Karpas-422 (cell line): Measurements from ENCODE around the gene ENOX1. TPM values are rescaled to one million over a fixed set of nuclear protein-coding genes. Genes with fewer than 3 reads are reported as not detected.

Experiments used
- DNase-seq: peaks from one replicate; pipeline ENCODE4 v3.0.0-alpha.2; 2015
- H2AFZ ChIP-seq: fragments of 200-600 bp; sonication (generic); 2 replicates; pipeline ENCODE4 v1.6.1; 2014; ENCODE audit warnings: antibody characterized with exemption, low read length, mixed read lengths
- H3K27ac ChIP-seq: fragments of 200-600 bp; sonication (generic); 2 replicates; pipeline ENCODE4 v1.5.1; 2014; ENCODE audit warnings: mild to moderate bottlenecking, low read length, moderate library complexity
- H3K27me3 ChIP-seq: fragments of 200-600 bp; sonication (generic); 2 replicates; pipeline ENCODE4 v1.6.1; 2014; ENCODE audit warnings: low read length, mixed read lengths
- H3K36me3 ChIP-seq: fragments of 200-600 bp; sonication (generic); 2 replicates; pipeline ENCODE4 v1.6.1; 2014; ENCODE audit warnings: low read length, mixed read lengths; ENCODE audit not compliant: insufficient read depth
- H3K4me1 ChIP-seq: fragments of 200-600 bp; sonication (generic); 2 replicates; pipeline ENCODE4 v1.6.1; 2014; ENCODE audit warnings: mild to moderate bottlenecking, low read length, mixed read lengths
- H3K4me2 ChIP-seq: fragments of 200-600 bp; sonication (generic); 2 replicates; pipeline ENCODE4 v1.6.1; 2014; ENCODE audit warnings: low read length, low read depth, mild to moderate bottlenecking; ENCODE audit not compliant: poor library complexity, severe bottlenecking
- H3K4me3 ChIP-seq: fragments of 200-600 bp; sonication (generic); 2 replicates; pipeline ENCODE4 v1.5.1; 2014; ENCODE audit warnings: mild to moderate bottlenecking, antibody characterized with exemption, low read length, mixed read lengths
- H3K79me2 ChIP-seq: fragments of 200-600 bp; sonication (generic); 2 replicates; pipeline ENCODE4 v1.6.1; 2014; ENCODE audit warnings: mild to moderate bottlenecking, low read length, mixed read lengths
- H3K9ac ChIP-seq: fragments of 200-600 bp; sonication (generic); 2 replicates; pipeline ENCODE4 v1.6.0; 2014; ENCODE audit warnings: low read length
- H3K9me2 ChIP-seq: fragments of 200-600 bp; sonication (generic), shearing (Covaris generic); replicated peaks from 2 replicates; pipeline ENCODE4 v1.6.0; 2014; ENCODE audit warnings: mild to moderate bottlenecking, low read length, moderate library complexity; ENCODE audit not compliant: insufficient read depth
- H3K9me3 ChIP-seq: fragments of 300-700, 200-600 bp; sonication (generic); 2 replicates; pipeline ENCODE4 v1.6.1; 2014; ENCODE audit warnings: low read length, mixed read lengths
- H4K20me1 ChIP-seq: fragments of 200-600 bp; sonication (generic); 2 replicates; pipeline ENCODE4 v1.6.1; 2014; ENCODE audit warnings: mild to moderate bottlenecking, antibody characterized with exemption, low read length, low read depth; ENCODE audit not compliant: insufficient read depth
- total RNA-seq: library from RNA; depleted of rRNA; stranded (reverse); fragments of >200 nt; shearing (Covaris generic); gene quantifications from 2 replicates; pipeline ENCODE4 v1.2.3, GENCODE V29; 2014; ENCODE audit warnings: low replicate concordance

ENOX1 gene
- total RNA-seq, 1 experiment from 2014 or later: not detected

DNA sequence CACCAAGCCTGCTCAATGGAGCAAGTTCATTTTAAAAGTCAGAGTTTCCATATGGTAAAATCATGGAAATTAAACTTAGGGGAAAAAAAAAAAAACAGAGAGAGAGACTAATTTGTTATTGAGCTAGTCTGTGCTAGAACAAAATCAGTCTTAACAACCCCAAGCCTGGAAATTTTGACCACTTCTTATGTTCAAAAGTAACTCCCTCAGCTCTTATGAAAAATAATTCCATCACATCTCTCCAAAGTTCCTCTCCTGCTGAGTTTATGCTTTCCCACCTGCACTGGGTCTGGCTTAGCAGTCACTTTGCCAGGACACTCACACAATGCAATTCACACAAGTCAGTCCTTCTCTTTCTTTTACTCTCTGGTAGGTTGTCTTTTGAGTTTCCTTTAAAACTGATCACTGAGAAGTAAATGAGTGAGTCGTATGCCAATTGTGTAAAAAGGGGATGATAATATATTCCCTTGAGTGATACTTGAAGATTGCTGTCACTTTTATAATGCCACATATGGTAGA lies 92.6 kb downstream of the ENOX1 start:
- Histone ChIP-seq H3K9me2 (no peaks in the 10 kb centered on the region), H4K20me1 (no peaks in the 10 kb centered on the region), H3K36me3 (no peaks in the 10 kb centered on the region), H3K4me1 (no peaks in the 10 kb centered on the region), H3K79me2 (no peaks in the 10 kb centered on the region), H3K9me3 (no peaks in the 10 kb centered on the region), H2AFZ (no peak overlapping the region), H3K27ac (no peak overlapping the region), H3K4me2 (no peak overlapping the region), H3K27me3 (no peaks in the 10 kb centered on the region), H3K9ac (no peak overlapping the region), H3K4me3 (no peak overlapping the region)
- no peak for DNase-seq

- H4K20me1 ChIP-seq: no peaks in the 10 kb centered on the region
- H3K4me1 ChIP-seq: no peaks in the 10 kb centered on the region
- H3K4me3 ChIP-seq: no peak overlapping the region
- no peaks in the 10 kb centered on the region for H3K79me2 ChIP-seq
- H3K36me3 ChIP-seq: no peaks in the 10 kb centered on the region
- no peaks in the 10 kb centered on the region for H3K9me3 ChIP-seq
- H3K27me3 ChIP-seq: no peaks in the 10 kb centered on the region
- no peak for DNase-seq
- H3K27ac ChIP-seq: no peak overlapping the region
- H3K9me2 ChIP-seq: no peaks in the 10 kb centered on the region
- no peak overlapping the region for H3K9ac ChIP-seq
- no peak overlapping the region for H3K4me2 ChIP-seq
- H2AFZ ChIP-seq: no peak overlapping the region
Measured at GRCh38 chr13:43693639-43694038, 93.1 kb downstream of the ENOX1 start.

DNA sequence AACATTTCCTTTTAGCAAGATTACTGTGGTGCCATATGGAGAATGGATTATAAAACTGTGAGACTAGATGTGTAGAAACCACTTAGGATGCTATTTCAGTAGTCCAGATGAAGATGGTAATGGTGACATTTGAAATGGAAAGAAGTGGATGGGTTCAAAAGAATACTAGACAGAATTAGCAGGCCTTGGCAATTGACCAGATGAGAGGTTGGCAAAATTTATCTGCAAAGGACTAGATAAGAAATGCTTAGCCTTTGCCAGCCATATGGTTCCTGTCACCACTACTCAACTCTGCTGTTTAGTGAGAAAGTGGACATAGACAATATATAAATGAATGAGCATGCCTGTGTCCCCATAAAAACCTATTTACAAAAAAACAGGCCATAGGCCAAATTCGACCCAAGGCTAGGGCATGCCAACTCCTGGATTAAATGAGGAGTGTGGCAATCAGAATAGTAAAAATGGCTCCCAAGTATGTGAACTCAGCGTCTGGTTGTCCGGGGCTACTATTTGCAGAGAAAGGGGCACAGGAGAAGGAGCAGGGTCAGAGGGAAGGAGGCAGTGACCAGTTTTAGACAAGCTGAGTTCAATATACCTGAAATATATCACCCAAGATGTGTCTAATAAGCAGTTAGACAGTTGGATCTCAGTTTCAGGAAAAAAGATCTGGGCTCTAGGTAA lies 98.4 kb downstream of the ENOX1 start:
- Histone ChIP-seq H3K9me2 (no peaks in the 10 kb centered on the region), H4K20me1 (no peaks in the 10 kb centered on the region), H3K4me1 (no peaks in the 10 kb centered on the region), H3K9me3 (no peaks in the 10 kb centered on the region), H3K27me3 (no peaks in the 10 kb centered on the region), H2AFZ (no peak overlapping the region), H3K36me3 (no peaks in the 10 kb centered on the region), H3K9ac (no peak overlapping the region), H3K27ac (no peak overlapping the region), H3K4me2 (no peak overlapping the region), H3K79me2 (no peaks in the 10 kb centered on the region), H3K4me3 (no peak overlapping the region)
- no peak for DNase-seq

- no peak overlapping the region for H3K4me2 ChIP-seq
- H3K9me3 ChIP-seq: no peaks in the 10 kb centered on the region
- H3K9ac ChIP-seq: no peak overlapping the region
- no peak overlapping the region for H2AFZ ChIP-seq
- no peaks in the 10 kb centered on the region for H4K20me1 ChIP-seq
- no peak overlapping the region for H3K27ac ChIP-seq
- H3K27me3 ChIP-seq: no peaks in the 10 kb centered on the region
- H3K36me3 ChIP-seq: no peaks in the 10 kb centered on the region
- no peaks in the 10 kb centered on the region for H3K4me1 ChIP-seq
- no peak overlapping the region for H3K4me3 ChIP-seq
- no peak for DNase-seq
- no peaks in the 10 kb centered on the region for H3K79me2 ChIP-seq
- no peaks in the 10 kb centered on the region for H3K9me2 ChIP-seq
Measured at GRCh38 chr13:43687038-43687437, 99.7 kb downstream of the ENOX1 start.

GRCh38 chr13:43686557-43686956 lies 100.2 kb downstream of the ENOX1 start:
- Histone ChIP-seq H3K9me2 (no peaks in the 10 kb centered on the region), H3K79me2 (no peaks in the 10 kb centered on the region), H3K4me1 (no peaks in the 10 kb centered on the region), H3K36me3 (no peaks in the 10 kb centered on the region), H3K4me3 (no peak overlapping the region), H3K27ac (no peak overlapping the region), H3K9ac (no peak overlapping the region), H2AFZ (no peak overlapping the region), H3K4me2 (no peak overlapping the region), H3K9me3 (no peaks in the 10 kb centered on the region), H3K27me3 (no peaks in the 10 kb centered on the region), H4K20me1 (no peaks in the 10 kb centered on the region)
- DNase-seq: no peak

GRCh38 chr13:43684963-43685725 lies 101.6 kb downstream of the ENOX1 start:
- H3K4me3 ChIP-seq: no peak overlapping the region
- H4K20me1 ChIP-seq: no peaks in the 10 kb centered on the region
- no peaks in the 10 kb centered on the region for H3K36me3 ChIP-seq
- no peaks in the 10 kb centered on the region for H3K79me2 ChIP-seq
- DNase-seq: no peak
- H3K9me3 ChIP-seq: no peaks in the 10 kb centered on the region
- H3K4me2 ChIP-seq: no peak overlapping the region
- H3K27me3 ChIP-seq: no peaks in the 10 kb centered on the region
- no peak overlapping the region for H3K9ac ChIP-seq
- no peaks in the 10 kb centered on the region for H3K9me2 ChIP-seq
- H3K4me1 ChIP-seq: no peaks in the 10 kb centered on the region
- H2AFZ ChIP-seq: no peak overlapping the region
- H3K27ac ChIP-seq: no peak overlapping the region

GRCh38 chr13:43682701-43683100 lies 104.1 kb downstream of the ENOX1 start:
- DNase-seq: no peak
- Histone ChIP-seq H4K20me1 (no peaks in the 10 kb centered on the region), H3K4me1 (no peaks in the 10 kb centered on the region), H3K4me3 (no peak overlapping the region), H3K4me2 (no peak overlapping the region), H3K9me3 (no peaks in the 10 kb centered on the region), H3K27me3 (no peaks in the 10 kb centered on the region), H3K36me3 (no peaks in the 10 kb centered on the region), H2AFZ (no peak overlapping the region), H3K79me2 (no peaks in the 10 kb centered on the region), H3K9ac (no peak overlapping the region), H3K27ac (no peak overlapping the region), H3K9me2 (no peaks in the 10 kb centered on the region)

DNA sequence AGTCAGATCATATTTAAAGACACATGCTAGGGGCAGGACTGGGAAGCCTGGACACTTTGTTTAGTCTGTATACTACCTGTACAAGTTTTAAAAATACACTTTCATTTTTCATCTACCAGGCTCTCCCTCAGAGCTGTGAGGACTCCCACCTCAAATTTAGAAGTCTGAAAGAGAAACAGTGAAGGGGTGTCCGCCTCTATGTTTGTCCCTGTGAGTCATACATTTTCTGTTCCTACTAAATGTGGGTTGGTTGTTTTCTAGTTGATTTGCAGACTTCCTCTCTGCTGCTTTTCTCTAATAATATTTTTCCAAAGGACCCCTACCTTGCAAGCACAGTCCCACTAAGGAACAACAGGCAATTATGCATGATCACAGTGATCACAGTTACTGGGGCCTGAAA lies 110.5 kb downstream of the ENOX1 start:
- no peak for DNase-seq
- no peak overlapping the region for H2AFZ ChIP-seq
- H3K4me3 ChIP-seq: no peak overlapping the region
- H3K27ac ChIP-seq: no peak overlapping the region
- no peaks in the 10 kb centered on the region for H3K9me2 ChIP-seq
- H3K9ac ChIP-seq: no peak overlapping the region
- H3K4me1 ChIP-seq: no peaks in the 10 kb centered on the region
- H3K36me3 ChIP-seq: no peaks in the 10 kb centered on the region
- H4K20me1 ChIP-seq: no peaks in the 10 kb centered on the region
- no peaks in the 10 kb centered on the region for H3K27me3 ChIP-seq
- no peaks in the 10 kb centered on the region for H3K79me2 ChIP-seq
- no peak overlapping the region for H3K4me2 ChIP-seq
- no peaks in the 10 kb centered on the region for H3K9me3 ChIP-seq
